Mesothelial cell of epicardium (in vitro differentiated cells): ENCODE data around the gene WDR18. TPM values are rescaled to one million over a fixed set of nuclear protein-coding genes. Genes with fewer than 3 reads are reported as not detected.
A peak's percentile ranks its signal among the peaks of the same experiment; 100 is the strongest.

ENCODE experiments used
- DNase-seq, 2 experiments: peaks; one replicate each; pipeline ENCODE4 v3.0.0; 2021; ENCODE audit warnings: low spot score in 2 of 2; ENCODE audit not compliant: unreplicated experiment in 2 of 2
- H3K27ac Mint-ChIP-seq: 2 replicates; pipeline ENCODE4 v1.8.0; 2021; ENCODE audit warnings: mixed read lengths
- H3K27me3 Mint-ChIP-seq: 2 replicates; pipeline ENCODE4 v1.8.0; 2021; ENCODE audit warnings: low read depth, mixed read lengths
- H3K36me3 Mint-ChIP-seq: 2 replicates; pipeline ENCODE4 v1.8.0; 2021; ENCODE audit warnings: mixed read lengths
- H3K4me1 Mint-ChIP-seq: 2 replicates; pipeline ENCODE4 v1.8.0; 2021; ENCODE audit warnings: mixed read lengths
- H3K4me3 Mint-ChIP-seq: 2 replicates; pipeline ENCODE4 v1.8.0; 2021; ENCODE audit warnings: mild to moderate bottlenecking, moderate library complexity, mixed read lengths
- H3K9me3 Mint-ChIP-seq: 2 replicates; pipeline ENCODE4 v1.8.0; 2021; ENCODE audit warnings: mixed read lengths
- total RNA-seq: library from RNA; stranded (reverse); gene quantifications from 3 replicates; pipeline ENCODE4 v1.2.1, GENCODE V29; 2021
- TF ChIP-seq, protein P1 (sequence below): fragments of 200-600 bp; sonication (generic); IDR thresholded peaks from one replicate; pipeline ENCODE4 v1.5.0; 2021; ENCODE audit warnings: antibody characterized with exemption; ENCODE audit not compliant: unreplicated experiment

WDR18 gene
- total RNA-seq, 1 donor from 2014 or later: 65.2 TPM

DNA sequence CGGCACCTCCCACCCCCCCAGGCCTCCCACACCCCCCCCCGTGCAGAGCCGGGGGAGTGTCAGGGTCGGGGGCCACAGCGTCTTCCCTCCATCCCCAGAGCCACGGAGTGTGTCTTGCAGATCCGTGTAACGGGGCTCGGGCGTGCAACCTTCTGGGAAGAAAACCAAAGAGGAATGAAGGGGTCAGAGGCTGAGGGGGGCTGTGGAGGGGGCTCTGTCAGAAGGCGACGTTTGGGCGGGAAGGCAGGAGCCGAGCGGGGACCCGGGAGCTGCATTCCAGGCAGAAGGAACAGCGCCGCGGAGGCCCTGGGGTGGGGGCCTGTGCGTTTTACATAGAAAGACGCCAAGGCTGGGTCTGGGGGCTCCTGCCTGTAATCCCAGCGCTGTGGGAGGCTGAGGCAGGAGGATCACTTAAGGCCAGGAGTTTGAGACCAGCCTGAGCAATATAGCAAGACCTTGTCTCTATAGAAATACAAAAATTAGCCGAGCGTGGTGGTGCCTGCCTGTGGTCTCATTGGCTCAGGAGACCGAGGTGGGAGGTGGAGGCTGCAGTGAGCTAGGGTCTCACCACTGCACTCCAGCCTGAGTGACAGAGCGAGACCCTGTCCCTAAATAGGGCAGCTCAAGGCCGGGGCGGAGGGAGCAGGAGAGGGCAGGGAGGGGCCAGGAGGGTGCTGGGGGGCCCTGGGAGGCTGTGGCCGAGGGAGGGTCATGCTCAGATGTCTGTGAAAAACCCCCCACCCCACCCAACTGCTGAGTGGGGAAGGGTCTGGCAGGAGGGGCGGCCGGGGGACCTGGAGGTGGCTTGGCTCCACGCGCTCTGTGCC is 30.5 kb upstream of the WDR18 start:
- TF ChIP-seq, protein P1, sequence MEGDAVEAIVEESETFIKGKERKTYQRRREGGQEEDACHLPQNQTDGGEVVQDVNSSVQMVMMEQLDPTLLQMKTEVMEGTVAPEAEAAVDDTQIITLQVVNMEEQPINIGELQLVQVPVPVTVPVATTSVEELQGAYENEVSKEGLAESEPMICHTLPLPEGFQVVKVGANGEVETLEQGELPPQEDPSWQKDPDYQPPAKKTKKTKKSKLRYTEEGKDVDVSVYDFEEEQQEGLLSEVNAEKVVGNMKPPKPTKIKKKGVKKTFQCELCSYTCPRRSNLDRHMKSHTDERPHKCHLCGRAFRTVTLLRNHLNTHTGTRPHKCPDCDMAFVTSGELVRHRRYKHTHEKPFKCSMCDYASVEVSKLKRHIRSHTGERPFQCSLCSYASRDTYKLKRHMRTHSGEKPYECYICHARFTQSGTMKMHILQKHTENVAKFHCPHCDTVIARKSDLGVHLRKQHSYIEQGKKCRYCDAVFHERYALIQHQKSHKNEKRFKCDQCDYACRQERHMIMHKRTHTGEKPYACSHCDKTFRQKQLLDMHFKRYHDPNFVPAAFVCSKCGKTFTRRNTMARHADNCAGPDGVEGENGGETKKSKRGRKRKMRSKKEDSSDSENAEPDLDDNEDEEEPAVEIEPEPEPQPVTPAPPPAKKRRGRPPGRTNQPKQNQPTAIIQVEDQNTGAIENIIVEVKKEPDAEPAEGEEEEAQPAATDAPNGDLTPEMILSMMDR: no peak
- DNase-seq: no peak
- Mint-ChIP-seq H3K4me3 (peak overlapping the region; percentile 45), H3K27me3 (no peaks in the 10 kb centered on the region), H3K4me1 (peaks cover 53% of the 10 kb centered on the region), H3K9me3 (no peaks in the 10 kb centered on the region), H3K27ac (peak overlapping the region; percentile 98), H3K36me3 (no peaks in the 10 kb centered on the region)

GRCh38 chr19:954272-954671 is 29.9 kb upstream of the WDR18 start:
- DNase-seq: no peak
- no peaks in the 10 kb centered on the region for H3K27me3 Mint-ChIP-seq
- peak overlapping the region; percentile 41 for H3K4me3 Mint-ChIP-seq
- H3K9me3 Mint-ChIP-seq: no peaks in the 10 kb centered on the region
- TF ChIP-seq, protein P1: no peak
- peaks cover 58% of the 10 kb centered on the region for H3K4me1 Mint-ChIP-seq
- peak overlapping the region; percentile 98 for H3K27ac Mint-ChIP-seq
- peaks cover 3% of the 10 kb centered on the region for H3K36me3 Mint-ChIP-seq

- no peak for DNase-seq
- Mint-ChIP-seq H3K4me1 (peaks cover 63% of the 10 kb centered on the region), H3K9me3 (no peaks in the 10 kb centered on the region), H3K36me3 (peaks cover 5% of the 10 kb centered on the region), H3K27me3 (no peaks in the 10 kb centered on the region), H3K27ac (peak overlapping the region; percentile 98), H3K4me3 (peak overlapping the region; percentile 41)
- TF ChIP-seq, protein P1: no peak
Observed at GRCh38 chr19:954672-955494, 29.3 kb upstream of the WDR18 start.

DNA sequence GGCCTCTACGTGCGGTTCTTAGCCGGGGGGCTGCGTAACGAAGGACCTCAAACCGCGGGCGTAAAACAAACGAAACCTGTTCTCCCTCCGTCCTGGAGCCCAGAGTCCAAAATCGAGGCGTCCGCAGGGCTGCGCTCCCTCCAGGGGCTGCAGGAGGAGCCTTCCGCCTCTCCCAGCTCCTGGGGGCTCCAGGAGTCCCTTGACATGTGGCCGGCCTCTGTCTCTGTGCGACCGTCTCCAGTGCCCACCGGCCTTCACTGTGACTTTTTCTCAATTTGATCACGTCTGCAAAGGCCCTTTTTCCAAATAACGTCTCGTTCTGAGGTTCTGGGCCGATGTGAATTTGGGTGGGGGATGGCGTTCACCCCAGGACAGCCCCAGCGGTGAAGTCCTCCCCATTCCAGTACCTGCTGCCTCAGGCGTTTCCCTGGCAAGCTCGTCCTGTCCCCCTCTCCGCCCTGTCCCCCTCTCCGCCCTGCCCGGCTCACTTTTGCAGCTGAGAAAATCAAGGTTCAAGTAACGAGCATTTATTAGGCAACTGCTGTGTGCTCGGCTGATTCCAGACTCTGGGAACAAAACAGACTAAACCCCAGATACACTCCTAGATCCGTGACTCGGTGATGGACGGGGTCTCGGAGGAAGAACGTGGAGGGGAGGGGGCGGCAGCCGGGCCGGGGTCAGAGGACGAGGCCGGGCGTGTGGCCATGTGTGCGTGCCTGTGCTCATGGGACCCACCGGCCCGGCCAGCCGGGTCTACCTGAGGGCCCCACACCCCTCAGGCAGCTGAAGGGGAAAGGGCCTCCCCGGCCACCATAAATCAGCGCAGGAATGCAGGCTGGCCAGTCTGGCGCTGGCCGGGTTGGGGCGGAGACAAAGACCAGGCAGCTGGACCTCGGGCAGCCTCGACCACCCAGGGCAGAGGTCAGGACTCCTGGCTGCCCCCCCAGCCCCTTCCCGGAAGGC is 28.1 kb upstream of the WDR18 start:
- H3K4me1 Mint-ChIP-seq: peaks cover 65% of the 10 kb centered on the region
- DNase-seq: no peak

More for the DNA sequence above, 28.1 kb upstream of the WDR18 start:
- Mint-ChIP-seq H3K27me3 (no peaks in the 10 kb centered on the region), H3K4me3 (peak overlapping the region; percentile 13), H3K9me3 (no peaks in the 10 kb centered on the region), H3K36me3 (peaks cover 5% of the 10 kb centered on the region), H3K27ac (peak overlapping the region; percentile 96)
- TF ChIP-seq, protein P1: no peak
